B cell (primary cell): ENCODE measurements around the gene BAG3.

Experiments used
- EZH2 ChIP-seq: IDR thresholded peaks from 2 replicates; pipeline ENCODE4 v1.6.1; 2012; ENCODE audit warnings: borderline replicate concordance, low read depth, mild to moderate bottlenecking, moderate library complexity, low read length; ENCODE audit not compliant: insufficient read depth, poor library complexity, severe bottlenecking
- TF ChIP-seq, protein P1 (sequence below): fragments of 200-600 bp; IDR thresholded peaks from one replicate; pipeline ENCODE4 v1.8.0; 2022; ENCODE audit warnings: antibody characterized with exemption, mild to moderate bottlenecking

- TF ChIP-seq, protein P1, sequence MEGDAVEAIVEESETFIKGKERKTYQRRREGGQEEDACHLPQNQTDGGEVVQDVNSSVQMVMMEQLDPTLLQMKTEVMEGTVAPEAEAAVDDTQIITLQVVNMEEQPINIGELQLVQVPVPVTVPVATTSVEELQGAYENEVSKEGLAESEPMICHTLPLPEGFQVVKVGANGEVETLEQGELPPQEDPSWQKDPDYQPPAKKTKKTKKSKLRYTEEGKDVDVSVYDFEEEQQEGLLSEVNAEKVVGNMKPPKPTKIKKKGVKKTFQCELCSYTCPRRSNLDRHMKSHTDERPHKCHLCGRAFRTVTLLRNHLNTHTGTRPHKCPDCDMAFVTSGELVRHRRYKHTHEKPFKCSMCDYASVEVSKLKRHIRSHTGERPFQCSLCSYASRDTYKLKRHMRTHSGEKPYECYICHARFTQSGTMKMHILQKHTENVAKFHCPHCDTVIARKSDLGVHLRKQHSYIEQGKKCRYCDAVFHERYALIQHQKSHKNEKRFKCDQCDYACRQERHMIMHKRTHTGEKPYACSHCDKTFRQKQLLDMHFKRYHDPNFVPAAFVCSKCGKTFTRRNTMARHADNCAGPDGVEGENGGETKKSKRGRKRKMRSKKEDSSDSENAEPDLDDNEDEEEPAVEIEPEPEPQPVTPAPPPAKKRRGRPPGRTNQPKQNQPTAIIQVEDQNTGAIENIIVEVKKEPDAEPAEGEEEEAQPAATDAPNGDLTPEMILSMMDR: no peak
- TF ChIP-seq EZH2: no peak
These were observed 8.8 kb downstream of the BAG3 start for GRCh38 chr10:119659951-119660350.
